Immature natural killer cell (primary cell): ENCODE measurements around the gene POU3F2. TPM values are rescaled to one million over a fixed set of nuclear protein-coding genes. Genes with fewer than 3 reads are reported as not detected.
A peak's percentile ranks its signal among the peaks of the same experiment; 100 is the strongest.

ENCODE experiments used
- DNase-seq, 3 donors: peaks; one replicate each; pipeline ENCODE4 v3.0.0; 2022; ENCODE audit warnings: mixed read lengths in 1 of 3
- H3K27ac Mint-ChIP-seq, 6 donors: one replicate each; pipeline ENCODE4 v1.8.0; 2020; ENCODE audit warnings: mixed read lengths in 6 of 6, mild to moderate bottlenecking in 5 of 6, inconsistent platforms in 4 of 6, moderate library complexity in 3 of 6
- H3K27me3 Mint-ChIP-seq, 3 donors: one replicate each; pipeline ENCODE4 v1.8.0; 2020 to 2021; ENCODE audit warnings: low read depth in 3 of 3, mild to moderate bottlenecking in 3 of 3, mixed read lengths in 3 of 3, moderate library complexity in 3 of 3, inconsistent platforms in 1 of 3
- H3K36me3 Mint-ChIP-seq, 3 donors: one replicate each; pipeline ENCODE4 v1.8.0; 2020; ENCODE audit warnings: mixed read lengths in 3 of 3, inconsistent platforms in 2 of 3, mild to moderate bottlenecking in 2 of 3
- H3K4me1 Mint-ChIP-seq, 2 donors: one replicate each; pipeline ENCODE4 v1.8.0; 2020; ENCODE audit warnings: inconsistent platforms in 2 of 2, mild to moderate bottlenecking in 2 of 2, mixed read lengths in 2 of 2, moderate library complexity in 1 of 2
- H3K4me3 Mint-ChIP-seq, 5 donors: one replicate each; pipeline ENCODE4 v1.8.0; 2020; ENCODE audit warnings: mild to moderate bottlenecking in 5 of 5, mixed read lengths in 5 of 5, inconsistent platforms in 3 of 5, moderate library complexity in 3 of 5
- H3K9me3 Mint-ChIP-seq, 6 donors: one replicate each; pipeline ENCODE4 v1.8.0; 2020; ENCODE audit warnings: mild to moderate bottlenecking in 6 of 6, mixed read lengths in 6 of 6, inconsistent platforms in 4 of 6, moderate library complexity in 3 of 6
- polyA plus RNA-seq, 3 donors: library from polyadenylated mRNA; unstranded; fragments of 300-500 nt; fragmentation: Illumina TruSeq; gene quantifications; one replicate each; pipeline ENCODE4 v1.2.3, GENCODE V29; 2021

Gene POU3F2
- polyA plus RNA-seq: not detected

- Mint-ChIP-seq H3K36me3 (peaks cover 0 to 3% (median 0%) of the 10 kb centered on the region in 3 donors), H3K27ac (peak within 1 kb of the TSS in 4 of 6 donors; percentile 33 to 68 (median 55)), H3K4me1 (peaks cover 45 to 57% of the 10 kb centered on the region in 2 donors), H3K27me3 (peaks cover 25 to 55% (median 42%) of the 10 kb centered on the region in 3 donors), H3K9me3 (peaks cover 0 to 7% (median 0%) of the 10 kb centered on the region in 6 donors), H3K4me3 (peak within 1 kb of the TSS; percentile 85 to 98 (median 92))
- peak; percentile 42 to 50 (median 47) for DNase-seq
These were observed at the start of gene POU3F2 for GRCh38 chr6:98834060-98835031. TSS of gene POU3F2 (plus strand) at chr6:98834574. CDS start at chr6:98834874, 300 bp downstream.

GRCh38 chr6:98787435-98787834 lies 46.9 kb upstream of the POU3F2 start:
- Mint-ChIP-seq H3K4me3 (no peak overlapping the region), H3K4me1 (no peaks in the 10 kb centered on the region), H3K27me3 (peaks cover 0 to 4% (median 2%) of the 10 kb centered on the region in 3 donors), H3K9me3 (peaks cover 0 to 3% (median 0%) of the 10 kb centered on the region in 6 donors), H3K36me3 (no peaks in the 10 kb centered on the region), H3K27ac (no peak overlapping the region)
- DNase-seq: no peak

DNA sequence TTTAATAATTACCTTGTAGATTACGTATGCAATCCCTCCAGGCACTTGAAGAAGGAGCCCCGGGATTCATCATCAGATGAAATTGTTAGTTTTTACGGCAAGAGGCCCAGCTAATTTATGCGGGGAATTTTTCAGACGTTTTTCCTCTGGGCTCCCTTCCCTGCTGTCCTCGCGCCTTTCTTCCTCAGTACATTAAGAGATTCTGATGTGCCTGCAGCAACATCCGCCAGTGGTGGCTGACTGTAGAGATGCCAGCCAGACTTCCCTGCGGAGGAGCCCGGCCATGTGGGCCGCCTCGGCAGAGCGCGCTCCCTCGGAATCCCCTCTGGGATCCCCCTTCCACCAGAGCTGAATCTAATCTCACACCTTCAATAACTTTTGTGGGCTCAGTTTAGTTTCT lies 46.4 kb upstream of the POU3F2 start:
- H3K27ac Mint-ChIP-seq: no peak overlapping the region
- H3K4me3 Mint-ChIP-seq: no peak overlapping the region
- H3K4me1 Mint-ChIP-seq: no peaks in the 10 kb centered on the region
- H3K36me3 Mint-ChIP-seq: no peaks in the 10 kb centered on the region
- H3K27me3 Mint-ChIP-seq: peaks cover 0 to 4% (median 2%) of the 10 kb centered on the region in 3 donors
- DNase-seq: no peak
- peaks cover 0 to 3% (median 0%) of the 10 kb centered on the region in 6 donors for H3K9me3 Mint-ChIP-seq

GRCh38 chr6:98794307-98794842 lies 40.0 kb upstream of the POU3F2 start:
- no peak overlapping the region for H3K4me3 Mint-ChIP-seq

GRCh38 chr6:98797217-98797994 lies 37.0 kb upstream of the POU3F2 start:
- peaks cover 0 to 2% (median 0%) of the 10 kb centered on the region in 6 donors for H3K9me3 Mint-ChIP-seq
- no peak for DNase-seq
- no peaks in the 10 kb centered on the region for H3K4me1 Mint-ChIP-seq
- H3K27ac Mint-ChIP-seq: no peak overlapping the region
- H3K36me3 Mint-ChIP-seq: no peaks in the 10 kb centered on the region
- no peak overlapping the region for H3K4me3 Mint-ChIP-seq
- H3K27me3 Mint-ChIP-seq: peaks cover 3 to 8% (median 3%) of the 10 kb centered on the region in 3 donors

More at GRCh38 chr6:98794307-98794842, 40.0 kb upstream of the POU3F2 start:
- Mint-ChIP-seq H3K4me1 (no peaks in the 10 kb centered on the region), H3K27me3 (peaks cover 3 to 8% (median 4%) of the 10 kb centered on the region in 3 donors), H3K9me3 (peaks cover 0 to 2% (median 0%) of the 10 kb centered on the region in 6 donors), H3K27ac (no peak overlapping the region), H3K36me3 (no peaks in the 10 kb centered on the region)
- DNase-seq: no peak

GRCh38 chr6:98800866-98801265 lies 33.5 kb upstream of the POU3F2 start:
- Mint-ChIP-seq H3K36me3 (no peaks in the 10 kb centered on the region), H3K4me3 (no peak overlapping the region), H3K27ac (no peak overlapping the region), H3K9me3 (peaks cover 0 to 4% (median 1%) of the 10 kb centered on the region in 6 donors), H3K27me3 (peaks cover 1 to 11% (median 5%) of the 10 kb centered on the region in 3 donors), H3K4me1 (no peaks in the 10 kb centered on the region)
- no peak for DNase-seq

DNA sequence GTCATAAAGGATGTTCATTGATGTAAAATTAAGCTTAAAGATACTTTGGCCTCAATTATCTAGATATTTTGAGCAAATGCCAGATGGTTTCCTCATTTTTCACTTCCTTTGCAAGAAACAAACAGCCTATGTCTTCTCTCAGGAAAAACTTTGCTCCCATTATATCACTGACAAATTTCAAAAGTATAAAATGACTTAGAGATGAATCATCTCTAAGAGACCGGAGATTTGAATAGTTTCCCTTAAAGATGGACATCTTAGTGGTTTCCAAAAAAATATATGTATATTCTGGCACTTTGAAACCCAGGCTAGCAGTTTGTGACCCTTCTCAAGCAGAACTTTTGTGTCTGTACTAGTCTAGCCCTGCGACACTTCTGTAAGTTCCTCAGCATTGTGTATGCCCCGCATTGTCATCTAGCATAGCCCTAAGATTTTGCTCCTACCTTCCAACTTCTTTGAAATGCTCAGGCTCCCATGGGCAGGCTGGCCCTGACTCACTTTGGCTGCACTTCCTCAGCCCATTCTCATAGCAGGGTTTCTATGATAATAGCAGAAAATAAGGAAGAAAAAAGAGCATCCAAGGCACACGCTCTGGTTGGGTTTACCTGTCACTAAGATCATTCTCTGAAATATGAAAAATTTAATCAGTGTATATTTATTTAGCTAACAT lies 25.7 kb upstream of the POU3F2 start:
- H3K27me3 Mint-ChIP-seq: peaks cover 0 to 6% (median 4%) of the 10 kb centered on the region in 3 donors
- H3K4me3 Mint-ChIP-seq: no peak overlapping the region
- no peaks in the 10 kb centered on the region for H3K36me3 Mint-ChIP-seq
- H3K4me1 Mint-ChIP-seq: no peaks in the 10 kb centered on the region
- H3K27ac Mint-ChIP-seq: no peak overlapping the region
- H3K9me3 Mint-ChIP-seq: peaks cover 0 to 6% (median 0%) of the 10 kb centered on the region in 6 donors
- DNase-seq: no peak

DNA sequence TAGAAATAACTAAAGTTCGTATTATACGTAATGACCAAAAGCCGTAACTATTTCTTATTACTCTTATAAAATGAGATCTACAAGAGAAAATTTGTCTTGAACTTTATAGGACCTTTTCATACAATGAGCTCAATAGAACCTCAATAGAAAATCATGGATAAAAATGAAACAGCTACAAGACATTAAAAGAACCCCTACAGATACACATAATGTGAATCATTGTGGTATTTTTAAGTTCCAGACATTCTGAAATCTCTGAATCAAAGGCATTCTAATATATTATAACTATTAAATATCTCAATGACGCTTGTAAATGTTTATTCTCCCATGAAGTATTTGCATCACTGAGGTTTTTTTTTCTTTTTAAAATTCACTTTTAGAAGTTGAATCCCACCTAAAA lies 22.2 kb upstream of the POU3F2 start:
- Mint-ChIP-seq H3K4me1 (no peaks in the 10 kb centered on the region), H3K9me3 (peaks cover 0 to 11% (median under 1%) of the 10 kb centered on the region in 6 donors), H3K4me3 (no peak overlapping the region), H3K27me3 (peaks cover 0 to 4% (median 0%) of the 10 kb centered on the region in 3 donors), H3K36me3 (no peaks in the 10 kb centered on the region), H3K27ac (no peak overlapping the region)
- DNase-seq: no peak

DNA sequence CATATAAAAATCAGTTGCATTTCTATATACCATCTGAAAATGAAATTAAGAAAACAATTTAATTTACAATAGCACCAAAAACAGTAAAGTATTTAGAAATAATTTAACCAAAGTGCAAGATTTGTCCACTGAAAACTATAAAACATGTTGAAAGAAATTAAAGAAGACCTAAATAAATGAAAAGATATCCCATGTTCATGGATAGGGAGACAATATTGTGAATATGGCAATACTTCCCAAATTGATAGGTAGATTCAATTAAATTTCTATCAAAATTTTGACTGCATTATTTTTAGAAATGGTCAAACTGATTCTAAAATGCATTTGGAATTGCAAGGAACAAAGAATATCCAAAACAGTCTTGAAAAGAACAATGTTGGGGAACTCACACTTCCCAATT lies 17.6 kb upstream of the POU3F2 start:
- H3K4me3 Mint-ChIP-seq: no peak overlapping the region
- H3K9me3 Mint-ChIP-seq: peaks cover 0 to 12% (median 1%) of the 10 kb centered on the region in 6 donors
- no peaks in the 10 kb centered on the region for H3K36me3 Mint-ChIP-seq
- no peak overlapping the region for H3K27ac Mint-ChIP-seq
- no peaks in the 10 kb centered on the region for H3K4me1 Mint-ChIP-seq
- DNase-seq: no peak
- peaks cover 3 to 19% (median 5%) of the 10 kb centered on the region in 3 donors for H3K27me3 Mint-ChIP-seq

- H3K9me3 Mint-ChIP-seq: peaks cover 0 to 24% (median 2%) of the 10 kb centered on the region in 6 donors
- no peak for DNase-seq
- peaks cover 23 to 47% (median 24%) of the 10 kb centered on the region in 3 donors for H3K27me3 Mint-ChIP-seq
- no peak overlapping the region for H3K27ac Mint-ChIP-seq
- peaks cover 0 to 6% (median 0%) of the 10 kb centered on the region in 3 donors for H3K36me3 Mint-ChIP-seq
- H3K4me1 Mint-ChIP-seq: peaks cover 9% of the 10 kb centered on the region in 2 donors
- H3K4me3 Mint-ChIP-seq: no peak overlapping the region
These were observed 12.5 kb upstream of the POU3F2 start for GRCh38 chr6:98821756-98822405.

DNA sequence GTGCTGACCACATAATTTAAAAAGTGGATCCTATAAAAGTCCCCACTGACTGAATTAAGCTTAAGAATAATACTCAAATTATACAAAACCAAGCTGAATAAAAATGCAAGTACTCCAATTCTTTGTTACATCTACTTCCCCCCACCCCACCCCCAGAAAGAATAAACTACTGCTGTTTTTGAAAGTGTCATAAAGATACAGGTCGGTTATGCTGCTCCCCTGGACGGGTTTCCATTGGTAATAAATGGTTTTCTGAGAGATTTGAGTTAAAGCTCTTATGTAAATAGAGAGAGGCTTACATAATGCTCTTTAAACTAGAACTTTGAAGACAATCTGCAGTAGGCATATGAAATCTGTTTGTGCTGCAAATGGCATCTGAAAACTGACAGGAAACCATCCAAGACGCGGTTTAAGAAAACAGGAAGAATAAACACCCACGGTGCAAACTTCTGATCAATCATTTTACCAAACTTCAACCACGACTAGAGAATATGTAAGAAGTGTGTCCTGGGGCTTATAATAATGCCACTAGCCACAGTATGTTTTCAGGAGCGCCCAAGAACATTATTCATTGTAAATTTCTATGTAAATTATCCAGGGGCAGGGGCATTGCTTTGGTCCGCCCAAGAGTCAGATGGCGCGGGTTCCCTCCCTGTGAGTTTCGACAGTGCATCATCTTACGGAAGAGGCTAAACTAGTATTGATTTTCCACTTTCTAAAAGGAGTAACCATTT lies 10.8 kb upstream of the POU3F2 start:
- Mint-ChIP-seq H3K36me3 (peaks cover 0 to 12% (median 0%) of the 10 kb centered on the region in 3 donors), H3K4me3 (peak overlapping the region in 4 of 5 donors; percentile 23 to 46 (median 40)), H3K27ac (no peak overlapping the region), H3K9me3 (peaks cover 0 to 29% (median 3%) of the 10 kb centered on the region in 6 donors), H3K27me3 (peaks cover 28 to 51% (median 31%) of the 10 kb centered on the region in 3 donors), H3K4me1 (peaks cover 9 to 13% of the 10 kb centered on the region in 2 donors)
- no peak for DNase-seq
